ENCODE data around the gene YTHDC1.

YTHDC1 gene

GRCh38 chr4:68388347-68388865 lies 38.5 kb upstream of the YTHDC1 start:
- H3K36me3 ChIP-seq: no peaks in the 10 kb centered on the region
- no peaks in the 10 kb centered on the region for H3K9me3 ChIP-seq (ENCODE audit: severe bottlenecking)
- TF ChIP-seq CTCF (IDR thresholded peaks at IDR 0.05; ENCODE audit: low read depth, low read length): no peak
- no peak for DNase-seq
- no peaks in the 10 kb centered on the region for H3K27me3 ChIP-seq (ENCODE audit: insufficient read depth, low read depth, severe bottlenecking)
- H3K27ac ChIP-seq: no peak overlapping the region
- H3K4me3 ChIP-seq (ENCODE audit: low read depth, low read length): no peak overlapping the region

GRCh38 chr4:68385267-68385666 lies 35.4 kb upstream of the YTHDC1 start:
- H3K4me3 ChIP-seq (ENCODE audit: low read depth, low read length): no peak overlapping the region
- H3K36me3 ChIP-seq: no peaks in the 10 kb centered on the region
- H3K27ac ChIP-seq: no peak overlapping the region
- TF ChIP-seq CTCF (IDR thresholded peaks at IDR 0.05; ENCODE audit: low read depth, low read length): no peak
- H3K27me3 ChIP-seq (ENCODE audit: insufficient read depth, low read depth, severe bottlenecking): no peaks in the 10 kb centered on the region
- no peak for DNase-seq
- H3K9me3 ChIP-seq (ENCODE audit: severe bottlenecking): no peaks in the 10 kb centered on the region

GRCh38 chr4:68383115-68383514 lies 33.2 kb upstream of the YTHDC1 start:
- TF ChIP-seq CTCF (IDR thresholded peaks at IDR 0.05; ENCODE audit: low read depth, low read length): no peak
- no peak for DNase-seq

GRCh38 chr4:68378226-68378625 lies 28.3 kb upstream of the YTHDC1 start:
- H3K36me3 ChIP-seq: no peaks in the 10 kb centered on the region
- no peaks in the 10 kb centered on the region for H3K9me3 ChIP-seq (ENCODE audit: severe bottlenecking)
- H3K4me3 ChIP-seq (ENCODE audit: low read depth, low read length): no peak overlapping the region
- no peaks in the 10 kb centered on the region for H3K27me3 ChIP-seq (ENCODE audit: insufficient read depth, low read depth, severe bottlenecking)
- no peak for DNase-seq
- H3K27ac ChIP-seq: no peak overlapping the region
- no peak for TF ChIP-seq CTCF (IDR thresholded peaks at IDR 0.05; ENCODE audit: low read depth, low read length)

More at GRCh38 chr4:68383115-68383514, 33.2 kb upstream of the YTHDC1 start:
- no peaks in the 10 kb centered on the region for H3K36me3 ChIP-seq
- no peak overlapping the region for H3K4me3 ChIP-seq (ENCODE audit: low read depth, low read length)
- no peaks in the 10 kb centered on the region for H3K9me3 ChIP-seq (ENCODE audit: severe bottlenecking)
- no peak overlapping the region for H3K27ac ChIP-seq
- H3K27me3 ChIP-seq (ENCODE audit: insufficient read depth, low read depth, severe bottlenecking): no peaks in the 10 kb centered on the region

GRCh38 chr4:68375667-68376559 lies 26.0 kb upstream of the YTHDC1 start:
- peak; percentile 70 for TF ChIP-seq CTCF (IDR thresholded peaks at IDR 0.05; ENCODE audit: low read depth, low read length)
- peak overlapping the region; percentile 3; the same call in 1 of the 2 replicates for H3K4me3 ChIP-seq (ENCODE audit: low read depth, low read length)
- H3K27ac ChIP-seq: no peak overlapping the region

More at GRCh38 chr4:68375667-68376559, 26.0 kb upstream of the YTHDC1 start:
- Histone ChIP-seq H3K9me3 (ENCODE audit: severe bottlenecking) (no peaks in the 10 kb centered on the region), H3K27me3 (ENCODE audit: insufficient read depth, low read depth, severe bottlenecking) (no peaks in the 10 kb centered on the region), H3K36me3 (no peaks in the 10 kb centered on the region)
- DNase-seq: peak; percentile 26
